GM12878 (cell line): ENCODE data around the gene SHROOM2. TPM values are rescaled to one million over a fixed set of nuclear protein-coding genes. Genes with fewer than 3 reads are reported as not detected.

ENCODE experiments used
- ATAC-seq: fragments of 200-7000 bp; cut with Tn5 transposase; 3 replicates; pipeline ENCODE4 v1.9.1; 2020; ENCODE audit warnings: mild to moderate bottlenecking, moderate library complexity
- BruUV-seq: library from RNA; stranded (reverse); fragments of 400-500 nt; replicated peaks from 2 replicates; lab custom pipeline; 2021; lab: Mats Ljungman, UMichigan
- CTCF ChIA-PET: fragments of 300-600 bp; sonication (Branson Sonifier 250); formaldehyde crosslinking; extraction: SDS; loops from one replicate; lab custom pipeline; 2021; ENCODE audit warnings: inconsistent platforms; lab: Yijun Ruan, JAX
- POLR2A ChIA-PET: fragments of 350-600 bp; formaldehyde crosslinking; extraction: SDS; loops from one replicate; lab custom pipeline; 2021; ENCODE audit warnings: inconsistent platforms; lab: Charles Lee
- RAD21 ChIA-PET: fragments of 300-600 bp; sonication (Branson Sonifier 250); formaldehyde crosslinking; loops from one replicate; lab custom pipeline; 2023; ENCODE audit warnings: antibody characterized with exemption; ENCODE audit not compliant: unreplicated experiment; lab: Charles Lee
- SMC1A ChIA-PET: fragments of 300-600 bp; sonication (Branson Sonifier 250); formaldehyde crosslinking; loops from one replicate; lab custom pipeline; 2023; ENCODE audit not compliant: unreplicated experiment, uncharacterized antibody; lab: Charles Lee
- DNase-seq: peaks from one replicate; pipeline ENCODE4 v3.0.0-alpha.2; 2011; ENCODE audit warnings: low read depth, low spot score
- FAIRE-seq: peaks from 3 replicates; lab custom pipeline; 2011; peaks lifted over from hg19 to GRCh38; lab: Jason Lieb, UNC
- H2AFZ ChIP-seq: 2 replicates; pipeline ENCODE4 v1.6.0; 2011; ENCODE audit warnings: low read depth, low read length, control low read depth; ENCODE audit not compliant: control insufficient read depth
- H3K27ac ChIP-seq: 2 replicates; pipeline ENCODE4 v1.5.1; 2011; ENCODE audit warnings: control low read depth; ENCODE audit not compliant: control insufficient read depth, insufficient read depth
- H3K27me3 ChIP-seq, 2 experiments: replicated peaks in 1 of 2; 2 replicates each; pipeline versions ENCODE4 v1.6.0 to v1.6.1; 2011; ENCODE audit warnings: low read length in 1 of 2; ENCODE audit not compliant: control insufficient read depth in 2 of 2, insufficient read depth in 2 of 2
- H3K36me3 ChIP-seq, 2 experiments: 2 replicates each; pipeline ENCODE4 v1.5.1; 2011; ENCODE audit warnings: low read length in 1 of 2; ENCODE audit not compliant: control insufficient read depth in 2 of 2, insufficient read depth in 2 of 2
- H3K4me1 ChIP-seq: 2 replicates; pipeline ENCODE4 v1.6.1; 2011; ENCODE audit warnings: mild to moderate bottlenecking, low read length, moderate library complexity, mixed read lengths; ENCODE audit not compliant: control insufficient read depth, insufficient read depth
- H3K4me2 ChIP-seq: 2 replicates; pipeline ENCODE4 v1.6.0; 2011; ENCODE audit warnings: control low read depth; ENCODE audit not compliant: control insufficient read depth, insufficient read depth
- H3K4me3 ChIP-seq: fragments of 200-600 bp; sonication (generic); 2 replicates; pipeline ENCODE4 v1.5.1; 2016
- H3K79me2 ChIP-seq: 2 replicates; pipeline ENCODE4 v1.6.0; 2011; ENCODE audit warnings: low read length; ENCODE audit not compliant: control insufficient read depth, insufficient read depth
- H3K9ac ChIP-seq: 2 replicates; pipeline ENCODE4 v1.8.0; 2011; ENCODE audit warnings: low read length, control low read depth, mixed read lengths; ENCODE audit not compliant: control insufficient read depth, insufficient read depth
- H3K9me3 ChIP-seq: replicated peaks from 3 replicates; pipeline ENCODE4 v1.5.1; 2011; ENCODE audit warnings: mild to moderate bottlenecking, low read length; ENCODE audit not compliant: control insufficient read depth, insufficient read depth
- H4K20me1 ChIP-seq: 2 replicates; pipeline ENCODE4 v1.6.0; 2011; ENCODE audit not compliant: control insufficient read depth, insufficient read depth
- JUNB ChIP-seq: IDR thresholded peaks from 2 replicates; pipeline ENCODE4 v1.6.1; 2016; ENCODE audit warnings: antibody characterized with exemption, mild to moderate bottlenecking
- SPI1 ChIP-seq: IDR thresholded peaks from 2 replicates; pipeline ENCODE4 v1.6.1; 2011; ENCODE audit warnings: low read depth, mild to moderate bottlenecking, low read length, moderate library complexity, borderline replicate concordance; ENCODE audit not compliant: insufficient read depth
- TBL1XR1 ChIP-seq: IDR thresholded peaks from 2 replicates; pipeline ENCODE4 v1.6.1; 2012; ENCODE audit warnings: low read depth, low read length, improper control_type of control experiment
- ZNF384 ChIP-seq: IDR thresholded peaks from 2 replicates; pipeline ENCODE4 v1.6.1; 2012; ENCODE audit warnings: low read depth, mild to moderate bottlenecking, low read length, improper control_type of control experiment, borderline replicate concordance
- ZSCAN29 ChIP-seq: fragments of 450-650 bp; IDR thresholded peaks from 2 replicates; pipeline ENCODE4 v1.6.1; 2017; ENCODE audit warnings: mild to moderate bottlenecking, moderate library complexity
- WGBS: methylation state at CpG from one replicate; pipeline ENCODE4 v1.1.6; 2016; ENCODE audit warnings: low lambda C conversion rate; ENCODE audit not compliant: insufficient replicate concordance, insufficient coverage; ENCODE audit errors: missing lambda C conversion rate; 5-methylcytosine and 5-hydroxymethylcytosine counted together
- in situ Hi-C: fragments of 300-500 bp; cut with MboI; formaldehyde crosslinking; loops from 9 replicates; pipeline ENCODE4 v1.14.3; 2018; ENCODE audit warnings: mixed read lengths
- intact Hi-C: fragments of 100-400 bp; cut with micrococcal nuclease; formaldehyde crosslinking; loops from one replicate; pipeline ENCODE4 v1.14.2; 2022; ENCODE audit not compliant: unreplicated experiment
- polyA plus RNA-seq, 11 experiments: library from polyadenylated mRNA; depleted of rRNA in 4 of 11; unstranded in 6 of 11; stranded (reverse) in 5 of 11; fragments of >200 nt; fragmentation: Nextera tagmentation in 4 of 11; fragmentation: Illumina TruSeq in 1 of 11; extraction: Ambion mirVana in 4 of 11; extraction: Trizol in 1 of 11; gene quantifications; 1 replicate in 1 of 11; 2 replicates in 10 of 11; pipeline versions ENCODE4 v1.2.1 to v1.2.3, GENCODE V29; 2011 to 2016; ENCODE audit warnings: inconsistent platforms in 2 of 11, missing spikeins in 2 of 11, low read depth in 1 of 11
- total RNA-seq, 4 experiments: library from RNA; depleted of rRNA in 3 of 4; stranded (reverse); fragments of >200 nt in 3 of 4; fragmentation: Illumina TruSeq in 1 of 4; extraction: Trizol in 1 of 4; gene quantifications; 2 replicates each; pipeline versions ENCODE4 v1.2.1 to v1.2.3, GENCODE V29; 2013 to 2021
- TF ChIP-seq, protein P1 (sequence below): fragments of 450-650 bp; IDR thresholded peaks from 2 replicates; pipeline ENCODE4 v1.6.1; 2014; ENCODE audit warnings: mild to moderate bottlenecking

SHROOM2 gene
- total and polyA plus RNA-seq, 10 of the 15 experiments (the other 5 are each of a cell fraction or from before 2014, with no cell fraction given), result under 0.01 to 0.15 (median 0.09) TPM; not detected in 2

DNA sequence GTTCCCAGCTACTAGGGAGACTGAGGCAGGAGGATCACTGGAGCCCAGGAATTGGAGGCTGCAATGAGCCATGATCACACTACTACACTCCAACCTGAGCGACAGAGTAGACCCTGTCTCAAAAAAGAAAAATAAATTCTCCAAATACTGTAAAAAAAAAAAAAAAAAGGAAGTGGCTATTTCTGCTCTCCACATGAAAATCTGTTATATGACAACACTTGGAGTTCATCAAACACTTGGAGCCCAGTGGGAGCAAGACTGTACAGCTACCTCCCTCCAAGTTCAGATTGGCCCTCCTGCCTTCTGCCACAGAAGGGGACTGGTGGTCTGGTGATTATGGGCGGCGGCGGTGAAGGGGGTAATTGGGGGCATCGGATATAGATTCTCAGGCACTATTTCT is 172.0 kb downstream of the SHROOM2 start:
- Histone ChIP-seq H3K9ac (no peak overlapping the region), H3K4me1 (no peaks in the 10 kb centered on the region), H3K36me3 (no peaks in the 10 kb centered on the region), H3K4me2 (no peak overlapping the region), H3K4me3 (no peak overlapping the region), H2AFZ (no peak overlapping the region), H4K20me1 (no peaks in the 10 kb centered on the region), H3K27ac (no peak overlapping the region), H3K9me3 (no peaks in the 10 kb centered on the region; the same call in 2 of the 3 replicates), H3K79me2 (no peaks in the 10 kb centered on the region), H3K27me3 (no peaks in the 10 kb centered on the region)
- in situ Hi-C loops (no loop called here), intact Hi-C loops (no loop called here)
- FAIRE-seq (no peak), DNase-seq (no peak), ATAC-seq (0 out of 3 replicates have a peak, but pooled peaks have one; percentile 17)
- ChIA-PET RAD21 (no interaction called here), CTCF (interaction anchor here (0.6 to 1.0 kb wide), 3 partner anchors 12 to 1000 kb away, joined by 3 to 4 read pairs (median 4); no protein-coding TSS in a partner anchor), POLR2A (interaction anchor here (0.5 kb wide), 1 partner anchor 115 kb away, joined by 3 read pairs; no protein-coding TSS in a partner anchor), SMC1A (interaction anchor here (0.7 kb wide), 1 partner anchor 65 kb away, joined by 3 read pairs; no protein-coding TSS in a partner anchor)
- WGBS, result 41% methylated on average over 5 of the region's 5 CpGs
- BruUV-seq, result no TSS peak
- TF ChIP-seq TBL1XR1, result no peak
- no peak for TF ChIP-seq JUNB
- TF ChIP-seq ZNF384, result peak; percentile 38; the same call in 1 of the 2 replicates
- peak; percentile 31; the same call in 1 of the 2 replicates for TF ChIP-seq SPI1

- CTCF ChIA-PET, result no interaction called here
- Histone ChIP-seq H3K4me2 (no peak overlapping the region), H3K9ac (no peak overlapping the region), H2AFZ (no peak overlapping the region), H3K27me3 (no peaks in the 10 kb centered on the region), H3K4me3 (no peak overlapping the region), H3K9me3 (no peaks in the 10 kb centered on the region), H3K79me2 (no peaks in the 10 kb centered on the region), H4K20me1 (no peaks in the 10 kb centered on the region), H3K27ac (no peak overlapping the region), H3K4me1 (no peaks in the 10 kb centered on the region), H3K36me3 (no peaks in the 10 kb centered on the region)
- FAIRE-seq, result no peak
- TF ChIP-seq, protein P1, sequence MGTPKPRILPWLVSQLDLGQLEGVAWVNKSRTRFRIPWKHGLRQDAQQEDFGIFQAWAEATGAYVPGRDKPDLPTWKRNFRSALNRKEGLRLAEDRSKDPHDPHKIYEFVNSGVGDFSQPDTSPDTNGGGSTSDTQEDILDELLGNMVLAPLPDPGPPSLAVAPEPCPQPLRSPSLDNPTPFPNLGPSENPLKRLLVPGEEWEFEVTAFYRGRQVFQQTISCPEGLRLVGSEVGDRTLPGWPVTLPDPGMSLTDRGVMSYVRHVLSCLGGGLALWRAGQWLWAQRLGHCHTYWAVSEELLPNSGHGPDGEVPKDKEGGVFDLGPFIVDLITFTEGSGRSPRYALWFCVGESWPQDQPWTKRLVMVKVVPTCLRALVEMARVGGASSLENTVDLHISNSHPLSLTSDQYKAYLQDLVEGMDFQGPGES, result no peak
- peak; percentile 84; the same call in 1 of the 2 replicates for TF ChIP-seq ZSCAN29
- in situ Hi-C loops, result no loop called here
- RAD21 ChIA-PET, result no interaction called here
- intact Hi-C loops, result no loop called here
- SMC1A ChIA-PET, result no interaction called here
- 15% methylated on average over 5 of the region's 5 CpGs for WGBS
- POLR2A ChIA-PET, result no interaction called here
- no peak for ATAC-seq
- BruUV-seq, result no TSS peak
- no peak for DNase-seq
These were observed 175.5 kb downstream of the SHROOM2 start for GRCh38 chrX:9961750-9962149.
